Measurements from ENCODE around the gene CYS1. TPM values are rescaled to one million over a fixed set of nuclear protein-coding genes. Genes with fewer than 3 reads are reported as not detected.

Gene CYS1
- polyA plus RNA-seq, 2 of the 4 experiments (the other 2 are of a cell fraction) = 0.68 to 1.1 TPM

- ChIA-PET POLR2A (interaction anchor here (0.6 to 1.2 kb wide), 3 partner anchors 111 to 314 kb away, joined by 3 to 4 read pairs (median 4); partner anchors contain the start of gene TAF1B), CTCF (interaction anchor here (0.7 to 4.4 kb wide), 9 partner anchors 15 to 327 kb away, joined by 3 to 31 read pairs (median 3); partner anchors contain the start of gene ODC1)
- no peak for FAIRE-seq
These were observed 40.8 kb upstream of the CYS1 start for GRCh38 chr2:10120877-10121574.

GRCh38 chr2:10120158-10120876 is 40.1 kb upstream of the CYS1 start:
- Histone ChIP-seq H3K9me3 (no peaks in the 10 kb centered on the region), H3K4me3 (peak overlapping the region; percentile 76), H3K4me1 (peaks cover 30% of the 10 kb centered on the region), H3K4me2 (peak overlapping the region; percentile 80), H3K27ac (peak overlapping the region; percentile 88 to 95)
- under 1% methylated on average over 49 of the region's 60 CpGs for WGBS (ENCODE audit: missing lambda C conversion rate)
- FAIRE-seq = no peak
- peak; percentile 98 for DNase-seq (ENCODE audit: low read depth in 1 of 2, low spot score in 1 of 2)
- ChIA-PET CTCF (interaction anchor here (0.7 to 4.4 kb wide), 13 partner anchors 10 to 539 kb away, joined by 3 to 31 read pairs (median 4); partner anchors contain the start of gene ODC1), POLR2A (interaction anchor here (1.2 to 1.3 kb wide), 2 partner anchors 40 to 315 kb away, joined by 3 to 5 read pairs; partner anchors contain the start of gene CYS1)
- ATAC-seq = peak; percentile 74 to 81
- TF ChIP-seq POLR2A (IDR thresholded peaks at IDR 0.05; ENCODE audit: low read length) (peak; percentile 83), BHLHE40 (IDR thresholded peaks at IDR 0.05; ENCODE audit: low read depth, low read length) (no peak), RAD21 (conservative IDR thresholded peaks at IDR 0.05 in 1 of 2, IDR thresholded peaks at IDR 0.05 in 1 of 2) (no peak), EP300 (IDR thresholded peaks at IDR 0.05) (no peak), CBX2 (IDR thresholded peaks at IDR 0.05; ENCODE audit: borderline replicate concordance, low read depth) (no peak), HES2 (IDR thresholded peaks at IDR 0.05) (no peak), ZNF302 (CRISPR knock-in tag; IDR thresholded peaks at IDR 0.05) (no peak), MAX (IDR thresholded peaks at IDR 0.05) (peak; percentile 99), MAFK (IDR thresholded peaks at IDR 0.05; ENCODE audit: partially characterized antibody) (peak; percentile 34), NR3C1 (IDR thresholded peaks at IDR 0.05) (no peak), RFX5 (IDR thresholded peaks at IDR 0.05) (no peak), FOSB (CRISPR knock-in tag; IDR thresholded peaks at IDR 0.05) (no peak), HOXB5 (CRISPR knock-in tag; IDR thresholded peaks at IDR 0.05) (peak; percentile 59; the same call in 1 of the 2 replicates), POLR2AphosphoS2 (conservative IDR thresholded peaks at IDR 0.05; ENCODE audit: low read length) (no peak), CBX8 (IDR thresholded peaks at IDR 0.05) (no peak), MYC (IDR thresholded peaks at IDR 0.05; ENCODE audit: borderline replicate concordance, low read length) (peak; percentile 96), ZSCAN20 (CRISPR knock-in tag; IDR thresholded peaks at IDR 0.05) (no peak), SMC3 (IDR thresholded peaks at IDR 0.05) (no peak), ESRRA (IDR thresholded peaks at IDR 0.05; ENCODE audit: borderline replicate concordance, low read length) (no peak)
- TF ChIP-seq, protein P1, sequence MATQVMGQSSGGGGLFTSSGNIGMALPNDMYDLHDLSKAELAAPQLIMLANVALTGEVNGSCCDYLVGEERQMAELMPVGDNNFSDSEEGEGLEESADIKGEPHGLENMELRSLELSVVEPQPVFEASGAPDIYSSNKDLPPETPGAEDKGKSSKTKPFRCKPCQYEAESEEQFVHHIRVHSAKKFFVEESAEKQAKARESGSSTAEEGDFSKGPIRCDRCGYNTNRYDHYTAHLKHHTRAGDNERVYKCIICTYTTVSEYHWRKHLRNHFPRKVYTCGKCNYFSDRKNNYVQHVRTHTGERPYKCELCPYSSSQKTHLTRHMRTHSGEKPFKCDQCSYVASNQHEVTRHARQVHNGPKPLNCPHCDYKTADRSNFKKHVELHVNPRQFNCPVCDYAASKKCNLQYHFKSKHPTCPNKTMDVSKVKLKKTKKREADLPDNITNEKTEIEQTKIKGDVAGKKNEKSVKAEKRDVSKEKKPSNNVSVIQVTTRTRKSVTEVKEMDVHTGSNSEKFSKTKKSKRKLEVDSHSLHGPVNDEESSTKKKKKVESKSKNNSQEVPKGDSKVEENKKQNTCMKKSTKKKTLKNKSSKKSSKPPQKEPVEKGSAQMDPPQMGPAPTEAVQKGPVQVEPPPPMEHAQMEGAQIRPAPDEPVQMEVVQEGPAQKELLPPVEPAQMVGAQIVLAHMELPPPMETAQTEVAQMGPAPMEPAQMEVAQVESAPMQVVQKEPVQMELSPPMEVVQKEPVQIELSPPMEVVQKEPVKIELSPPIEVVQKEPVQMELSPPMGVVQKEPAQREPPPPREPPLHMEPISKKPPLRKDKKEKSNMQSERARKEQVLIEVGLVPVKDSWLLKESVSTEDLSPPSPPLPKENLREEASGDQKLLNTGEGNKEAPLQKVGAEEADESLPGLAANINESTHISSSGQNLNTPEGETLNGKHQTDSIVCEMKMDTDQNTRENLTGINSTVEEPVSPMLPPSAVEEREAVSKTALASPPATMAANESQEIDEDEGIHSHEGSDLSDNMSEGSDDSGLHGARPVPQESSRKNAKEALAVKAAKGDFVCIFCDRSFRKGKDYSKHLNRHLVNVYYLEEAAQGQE (IDR thresholded peaks at IDR 0.05) = no peak

More at GRCh38 chr2:10120877-10121574, 40.8 kb upstream of the CYS1 start:
- Histone ChIP-seq H3K4me1 (peaks cover 30% of the 10 kb centered on the region), H3K4me3 (peak overlapping the region; percentile 76), H3K9me3 (no peaks in the 10 kb centered on the region), H3K4me2 (peak overlapping the region; percentile 80), H3K27ac (peak overlapping the region; percentile 88 to 95)
- 4% methylated on average over 13 of the region's 13 CpGs for WGBS (ENCODE audit: missing lambda C conversion rate)
- TF ChIP-seq RARB (CRISPR knock-in tag; IDR thresholded peaks at IDR 0.05) (0 out of 2 replicates have a peak, but pooled peaks have one; percentile 16), EHMT2 (IDR thresholded peaks at IDR 0.05; ENCODE audit: low read depth) (no peak), ZSCAN20 (CRISPR knock-in tag; IDR thresholded peaks at IDR 0.05) (no peak), CEBPB (IDR thresholded peaks at IDR 0.05) (0 out of 4 replicates have a peak, but pooled peaks of 1 of the 2 experiments have one; percentile 0), MAX (IDR thresholded peaks at IDR 0.05) (peak; percentile 90), HDAC2 (IDR thresholded peaks at IDR 0.05) (no peak), HOXB13 (CRISPR knock-in tag; IDR thresholded peaks at IDR 0.05; ENCODE audit: low read depth) (no peak), CHD2 (IDR thresholded peaks at IDR 0.05; ENCODE audit: low read length, partially characterized antibody) (no peak), JUN (IDR thresholded peaks at IDR 0.05) (peak in 1 of 2 experiments; percentile 3; a peak in 1 of 5 replicates), MYC (IDR thresholded peaks at IDR 0.05; ENCODE audit: borderline replicate concordance, low read length) (peak; percentile 21; the same call in 1 of the 2 replicates), NFE2L2 (conservative IDR thresholded peaks at IDR 0.05; ENCODE audit: low read length) (no peak), HOXA7 (CRISPR knock-in tag; IDR thresholded peaks at IDR 0.05) (peak; percentile 85), KDM5A (IDR thresholded peaks at IDR 0.05) (no peak), POLR2AphosphoS2 (conservative IDR thresholded peaks at IDR 0.05; ENCODE audit: low read length) (no peak), FOSB (CRISPR knock-in tag; IDR thresholded peaks at IDR 0.05) (peak; percentile 88), RNF2 (IDR thresholded peaks at IDR 0.05; ENCODE audit: borderline replicate concordance, low read depth) (no peak)
- TF ChIP-seq, protein P2, sequence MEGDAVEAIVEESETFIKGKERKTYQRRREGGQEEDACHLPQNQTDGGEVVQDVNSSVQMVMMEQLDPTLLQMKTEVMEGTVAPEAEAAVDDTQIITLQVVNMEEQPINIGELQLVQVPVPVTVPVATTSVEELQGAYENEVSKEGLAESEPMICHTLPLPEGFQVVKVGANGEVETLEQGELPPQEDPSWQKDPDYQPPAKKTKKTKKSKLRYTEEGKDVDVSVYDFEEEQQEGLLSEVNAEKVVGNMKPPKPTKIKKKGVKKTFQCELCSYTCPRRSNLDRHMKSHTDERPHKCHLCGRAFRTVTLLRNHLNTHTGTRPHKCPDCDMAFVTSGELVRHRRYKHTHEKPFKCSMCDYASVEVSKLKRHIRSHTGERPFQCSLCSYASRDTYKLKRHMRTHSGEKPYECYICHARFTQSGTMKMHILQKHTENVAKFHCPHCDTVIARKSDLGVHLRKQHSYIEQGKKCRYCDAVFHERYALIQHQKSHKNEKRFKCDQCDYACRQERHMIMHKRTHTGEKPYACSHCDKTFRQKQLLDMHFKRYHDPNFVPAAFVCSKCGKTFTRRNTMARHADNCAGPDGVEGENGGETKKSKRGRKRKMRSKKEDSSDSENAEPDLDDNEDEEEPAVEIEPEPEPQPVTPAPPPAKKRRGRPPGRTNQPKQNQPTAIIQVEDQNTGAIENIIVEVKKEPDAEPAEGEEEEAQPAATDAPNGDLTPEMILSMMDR (IDR thresholded peaks at IDR 0.05) = no peak
- DNase-seq (ENCODE audit: low read depth in 1 of 2, low spot score in 1 of 2) = peak in 1 of 2 experiments; percentile 79
- no peak for ATAC-seq
